HCT116 (cell line): ENCODE data around the gene STK17A. TPM values are rescaled to one million over a fixed set of nuclear protein-coding genes. Genes with fewer than 3 reads are reported as not detected.

Experiments
- ATAC-seq: fragments of 200-7000 bp; cut with Tn5 transposase; 2 replicates; pipeline ENCODE4 v1.9.1; 2020; ENCODE audit warnings: mild to moderate bottlenecking, moderate library complexity
- BruUV-seq: library from RNA; stranded (reverse); fragments of 400-500 nt; replicated peaks from 2 replicates; lab custom pipeline; 2021; lab: Mats Ljungman, UMichigan
- CTCF ChIA-PET: fragments of 300-600 bp; sonication (Branson Sonifier 250); formaldehyde crosslinking; loops from one replicate; lab custom pipeline; 2021; ENCODE audit warnings: antibody characterized with exemption; lab: Charles Lee
- POLR2A ChIA-PET: fragments of 300-600, 350-600 bp; sonication (Branson Sonifier 250); formaldehyde crosslinking; loops from one replicate; lab custom pipeline; 2021; ENCODE audit warnings: antibody characterized with exemption; lab: Charles Lee
- RAD21 ChIA-PET, 2 experiments: fragments of 300-600 bp; sonication (Branson Sonifier 250); formaldehyde crosslinking; loops; one replicate each; lab custom pipeline; 2023; ENCODE audit warnings: low total read pairs in 2 of 2; ENCODE audit not compliant: uncharacterized antibody in 2 of 2, unreplicated experiment in 2 of 2, low non-redundant PET in 1 of 2; lab: Charles Lee
- DNase-seq: peaks from one replicate; pipeline ENCODE4 v3.0.0-alpha.2; 2010; ENCODE audit warnings: low read depth, low spot score
- H2AFZ ChIP-seq: fragments of 200-600 bp; shearing (Covaris generic), sonication (generic); 2 replicates; pipeline ENCODE4 v1.6.1; 2017; ENCODE audit warnings: low read depth, mixed run types, mixed read lengths, antibody characterized with exemption, low read length; ENCODE audit not compliant: poor library complexity, severe bottlenecking
- H3K27ac ChIP-seq: 2 replicates; pipeline ENCODE4 v1.5.1; 2012; ENCODE audit warnings: low read depth, low read length
- H3K27me3 ChIP-seq: fragments of 200-600 bp; sonication (generic); 2 replicates; pipeline ENCODE4 v1.6.1; 2016; ENCODE audit warnings: mixed run types, low read length, mixed read lengths; ENCODE audit not compliant: insufficient read depth
- H3K36me3 ChIP-seq, 2 experiments: fragments of 200-500 bp in 1 of 2; fragments of 200-600 bp in 1 of 2; sonication (Bioruptor generic) in 1 of 2; sonication (generic) in 1 of 2; 2 replicates each; pipeline versions ENCODE4 v1.5.1 to v1.6.1; 2014 to 2016; ENCODE audit warnings: low read length in 2 of 2, inconsistent platforms in 1 of 2, mixed read lengths in 1 of 2, mixed run types in 1 of 2; ENCODE audit not compliant: insufficient read depth in 2 of 2, control insufficient read depth in 1 of 2
- H3K4me1 ChIP-seq, 2 experiments: fragments of 200-600 bp in 1 of 2; sonication (generic) in 1 of 2; 2 replicates each; pipeline versions ENCODE4 v1.5.1 to v1.6.1; 2012 to 2017; ENCODE audit warnings: low read length in 2 of 2, inconsistent platforms in 1 of 2, mild to moderate bottlenecking in 1 of 2, mixed read lengths in 1 of 2, mixed run types in 1 of 2, moderate library complexity in 1 of 2; ENCODE audit not compliant: insufficient read depth in 2 of 2, control insufficient read depth in 1 of 2
- H3K4me2 ChIP-seq: fragments of 200-600 bp; sonication (generic); 2 replicates; pipeline ENCODE4 v1.6.1; 2017; ENCODE audit warnings: mixed run types, low read length, mixed read lengths
- H3K4me3 ChIP-seq, 2 experiments: fragments of 200-600 bp in 1 of 2; sonication (generic) in 1 of 2; replicated peaks in 1 of 2; 2 replicates each; pipeline ENCODE4 v1.5.1; 2011 to 2016; ENCODE audit warnings: low read length in 2 of 2, control low read depth in 1 of 2, low read depth in 1 of 2, mild to moderate bottlenecking in 1 of 2, mixed read lengths in 1 of 2, mixed run types in 1 of 2
- H3K79me2 ChIP-seq: fragments of 200-600 bp; sonication (generic); 2 replicates; pipeline ENCODE4 v1.6.1; 2017; ENCODE audit warnings: mild to moderate bottlenecking, mixed run types, low read length, moderate library complexity, mixed read lengths; ENCODE audit not compliant: insufficient read depth
- H3K9ac ChIP-seq: fragments of 200-600 bp; sonication (generic); 2 replicates; pipeline ENCODE4 v1.6.1; 2016; ENCODE audit warnings: low read length, mixed read lengths
- H3K9me2 ChIP-seq: fragments of 200-600 bp; sonication (generic), shearing (Covaris generic); 2 replicates; pipeline ENCODE4 v1.6.1; 2017; ENCODE audit warnings: mixed run types, mild to moderate bottlenecking, moderate library complexity; ENCODE audit not compliant: insufficient read depth
- H3K9me3 ChIP-seq, 2 experiments: fragments of 200-500 bp in 1 of 2; fragments of 200-600 bp in 1 of 2; sonication (Bioruptor generic) in 1 of 2; sonication (generic) in 1 of 2; 2 replicates each; pipeline ENCODE4 v1.6.1; 2014 to 2017; ENCODE audit warnings: low read length in 2 of 2, mixed read lengths in 2 of 2, inconsistent platforms in 1 of 2, low read depth in 1 of 2, mild to moderate bottlenecking in 1 of 2, mixed run types in 1 of 2, moderate library complexity in 1 of 2; ENCODE audit not compliant: control insufficient read depth in 1 of 2, insufficient read depth in 1 of 2
- H4K20me1 ChIP-seq: fragments of 200-600 bp; sonication (generic), shearing (Covaris generic); 2 replicates; pipeline ENCODE4 v1.6.1; 2017; ENCODE audit warnings: mixed run types, mild to moderate bottlenecking, moderate library complexity; ENCODE audit not compliant: insufficient read depth
- ATF3 ChIP-seq: IDR thresholded peaks from 2 replicates; pipeline ENCODE4 v1.6.1; 2012
- CBX3 ChIP-seq: IDR thresholded peaks from 2 replicates; pipeline ENCODE4 v1.6.1; 2012; ENCODE audit warnings: low read depth
- EZH2phosphoT487 ChIP-seq: fragments of 200-600 bp; IDR thresholded peaks from 2 replicates; pipeline ENCODE4 v1.6.1; 2018; ENCODE audit warnings: antibody characterized with exemption, borderline replicate concordance
- JUND ChIP-seq: IDR thresholded peaks from 2 replicates; pipeline ENCODE4 v1.6.1; 2012
- POLR2A ChIP-seq: IDR thresholded peaks from 2 replicates; pipeline ENCODE4 v1.7.0; 2011; ENCODE audit warnings: borderline replicate concordance; ENCODE audit not compliant: insufficient read depth, insufficient read length; ENCODE audit errors: extremely low read depth
- POLR2AphosphoS5 ChIP-seq: IDR thresholded peaks from 2 replicates; pipeline ENCODE4 v1.6.1; 2011; ENCODE audit warnings: mild to moderate bottlenecking, low read depth, low read length, moderate library complexity
- RAD21 ChIP-seq: IDR thresholded peaks from 2 replicates; pipeline ENCODE4 v1.6.1; 2012; ENCODE audit warnings: low read depth, mild to moderate bottlenecking
- SP1 ChIP-seq: IDR thresholded peaks from 2 replicates; pipeline ENCODE4 v1.6.1; 2012; ENCODE audit warnings: low read depth
- SRF ChIP-seq: IDR thresholded peaks from 2 replicates; pipeline ENCODE4 v1.6.1; 2012; ENCODE audit warnings: low read depth
- TCF7L2 ChIP-seq: IDR thresholded peaks from 2 replicates; pipeline ENCODE4 v1.7.0; 2011; ENCODE audit warnings: borderline replicate concordance, inconsistent platforms; ENCODE audit not compliant: insufficient read depth, insufficient read length; ENCODE audit errors: extremely low read depth
- YY1 ChIP-seq: IDR thresholded peaks from 2 replicates; pipeline ENCODE4 v1.6.1; 2011; ENCODE audit warnings: low read length, low read depth, moderate library complexity, mild to moderate bottlenecking; ENCODE audit not compliant: insufficient replicate concordance; ENCODE audit errors: extremely low read depth
- ZFX ChIP-seq: fragments of 450-650 bp; IDR thresholded peaks from 2 replicates; pipeline ENCODE4 v1.6.1; 2017
- intact Hi-C: fragments of 100-400 bp; cut with micrococcal nuclease; formaldehyde crosslinking; loops from 2 replicates; pipeline ENCODE4 v1.10.0; 2022
- total RNA-seq: library from RNA; stranded (reverse); gene quantifications from one replicate; pipeline ENCODE4 v1.2.1, GENCODE V29; 2021; ENCODE audit not compliant: unreplicated experiment
- TF ChIP-seq, protein P1 (sequence below): IDR thresholded peaks from 2 replicates; pipeline ENCODE4 v1.6.1; 2012; ENCODE audit warnings: low read depth

Gene STK17A
- total RNA-seq, 1 experiment from 2014 or later, result 14.8 TPM

- Histone ChIP-seq H3K36me3 (no peaks in the 10 kb centered on the region), H3K4me1 (no peaks in the 10 kb centered on the region), H3K9ac (no peak overlapping the region), H3K9me3 (no peaks in the 10 kb centered on the region; a peak in 1 of 4 replicates), H3K4me2 (no peak overlapping the region), H4K20me1 (no peaks in the 10 kb centered on the region), H3K79me2 (no peaks in the 10 kb centered on the region), H3K27me3 (0 out of 2 replicates have a peak, but pooled peaks cover 3% of the 10 kb centered on the region), H3K9me2 (no peaks in the 10 kb centered on the region), H3K27ac (no peak overlapping the region), H3K4me3 (no peak overlapping the region), H2AFZ (no peak overlapping the region)
- intact Hi-C loops, result no loop called here
- DNase-seq, result no peak
- ATAC-seq, result no peak
- POLR2A ChIA-PET, result no interaction called here
- TF ChIP-seq SRF (no peak), POLR2A (no peak), SP1 (no peak), YY1 (no peak), TCF7L2 (no peak), CBX3 (no peak), POLR2AphosphoS5 (no peak), JUND (no peak), ATF3 (no peak), EZH2phosphoT487 (no peak), RAD21 (no peak), ZFX (no peak)
- TF ChIP-seq, protein P1, sequence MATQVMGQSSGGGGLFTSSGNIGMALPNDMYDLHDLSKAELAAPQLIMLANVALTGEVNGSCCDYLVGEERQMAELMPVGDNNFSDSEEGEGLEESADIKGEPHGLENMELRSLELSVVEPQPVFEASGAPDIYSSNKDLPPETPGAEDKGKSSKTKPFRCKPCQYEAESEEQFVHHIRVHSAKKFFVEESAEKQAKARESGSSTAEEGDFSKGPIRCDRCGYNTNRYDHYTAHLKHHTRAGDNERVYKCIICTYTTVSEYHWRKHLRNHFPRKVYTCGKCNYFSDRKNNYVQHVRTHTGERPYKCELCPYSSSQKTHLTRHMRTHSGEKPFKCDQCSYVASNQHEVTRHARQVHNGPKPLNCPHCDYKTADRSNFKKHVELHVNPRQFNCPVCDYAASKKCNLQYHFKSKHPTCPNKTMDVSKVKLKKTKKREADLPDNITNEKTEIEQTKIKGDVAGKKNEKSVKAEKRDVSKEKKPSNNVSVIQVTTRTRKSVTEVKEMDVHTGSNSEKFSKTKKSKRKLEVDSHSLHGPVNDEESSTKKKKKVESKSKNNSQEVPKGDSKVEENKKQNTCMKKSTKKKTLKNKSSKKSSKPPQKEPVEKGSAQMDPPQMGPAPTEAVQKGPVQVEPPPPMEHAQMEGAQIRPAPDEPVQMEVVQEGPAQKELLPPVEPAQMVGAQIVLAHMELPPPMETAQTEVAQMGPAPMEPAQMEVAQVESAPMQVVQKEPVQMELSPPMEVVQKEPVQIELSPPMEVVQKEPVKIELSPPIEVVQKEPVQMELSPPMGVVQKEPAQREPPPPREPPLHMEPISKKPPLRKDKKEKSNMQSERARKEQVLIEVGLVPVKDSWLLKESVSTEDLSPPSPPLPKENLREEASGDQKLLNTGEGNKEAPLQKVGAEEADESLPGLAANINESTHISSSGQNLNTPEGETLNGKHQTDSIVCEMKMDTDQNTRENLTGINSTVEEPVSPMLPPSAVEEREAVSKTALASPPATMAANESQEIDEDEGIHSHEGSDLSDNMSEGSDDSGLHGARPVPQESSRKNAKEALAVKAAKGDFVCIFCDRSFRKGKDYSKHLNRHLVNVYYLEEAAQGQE, result no peak
- BruUV-seq, result no TSS peak
- RAD21 ChIA-PET, result no interaction called here
- CTCF ChIA-PET, result no interaction called here
These were observed 30.8 kb upstream of the STK17A start for GRCh38 chr7:43552122-43552521.
